ENCODE measurements around the gene CLPTM1. TPM values are rescaled to one million over a fixed set of nuclear protein-coding genes. Genes with fewer than 3 reads are reported as not detected.
A peak's percentile ranks its signal among the peaks of the same experiment; 100 is the strongest.

CLPTM1 gene
- total and polyA plus RNA-seq, 9 of the 15 experiments (the other 6 are each of a cell fraction or from before 2014, with no cell fraction given): 0.37 to 96.0 (median 27.5) TPM

DNA sequence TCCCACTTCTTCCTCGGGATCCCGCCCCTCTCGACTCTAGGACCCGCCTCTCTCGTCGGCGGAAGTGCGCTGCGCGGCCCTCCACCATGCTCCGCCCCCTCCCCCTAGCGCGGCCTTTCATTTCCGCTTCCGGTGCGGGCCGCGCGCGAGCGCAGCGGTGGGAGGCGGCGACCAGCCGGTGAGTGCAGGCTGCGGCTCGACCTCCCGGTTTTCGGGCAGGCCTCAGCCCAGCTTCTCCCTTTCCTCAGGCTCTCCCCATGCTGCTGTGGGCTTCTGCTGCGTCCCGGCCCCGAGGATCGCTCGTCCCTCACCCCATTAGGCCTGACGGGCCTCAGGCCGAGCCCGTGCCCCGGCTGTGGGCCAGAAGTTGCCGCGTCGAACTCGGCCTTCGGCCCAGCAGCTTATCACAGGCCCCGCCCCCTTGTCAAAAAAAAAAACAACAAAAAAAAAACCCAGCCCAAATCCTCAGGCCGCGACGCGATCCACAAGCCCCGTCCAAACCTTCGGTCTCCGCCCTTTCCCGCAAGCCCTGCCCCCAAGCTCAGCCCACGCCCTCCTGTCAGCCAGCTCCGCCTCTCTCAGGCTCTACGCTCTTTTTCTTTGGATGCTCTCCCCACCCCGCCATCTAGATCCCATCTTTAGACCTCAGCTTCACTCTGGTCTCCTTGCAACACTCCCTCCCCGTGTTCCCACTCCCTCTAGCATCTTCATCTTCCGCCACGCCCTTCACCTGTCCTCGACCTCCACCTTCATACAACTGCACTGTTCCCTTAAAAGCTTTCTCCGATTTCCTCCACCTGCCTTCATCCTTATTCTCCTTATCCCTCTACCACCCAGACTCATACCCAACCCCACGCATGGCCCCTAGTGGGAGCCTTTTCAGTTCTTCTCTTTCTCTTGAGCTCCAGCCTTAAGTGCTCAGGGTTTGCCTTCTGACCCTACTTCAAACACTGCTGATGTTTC, 84.0 kb downstream of the CLPTM1 start, which contains the start of gene CLASRP (continued):
- TF ChIP-seq, protein P1, sequence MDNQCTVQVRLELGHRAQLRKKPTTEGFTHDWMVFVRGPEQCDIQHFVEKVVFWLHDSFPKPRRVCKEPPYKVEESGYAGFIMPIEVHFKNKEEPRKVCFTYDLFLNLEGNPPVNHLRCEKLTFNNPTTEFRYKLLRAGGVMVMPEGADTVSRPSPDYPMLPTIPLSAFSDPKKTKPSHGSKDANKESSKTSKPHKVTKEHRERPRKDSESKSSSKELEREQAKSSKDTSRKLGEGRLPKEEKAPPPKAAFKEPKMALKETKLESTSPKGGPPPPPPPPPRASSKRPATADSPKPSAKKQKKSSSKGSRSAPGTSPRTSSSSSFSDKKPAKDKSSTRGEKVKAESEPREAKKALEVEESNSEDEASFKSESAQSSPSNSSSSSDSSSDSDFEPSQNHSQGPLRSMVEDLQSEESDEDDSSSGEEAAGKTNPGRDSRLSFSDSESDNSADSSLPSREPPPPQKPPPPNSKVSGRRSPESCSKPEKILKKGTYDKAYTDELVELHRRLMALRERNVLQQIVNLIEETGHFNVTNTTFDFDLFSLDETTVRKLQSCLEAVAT (IDR thresholded peaks at IDR 0.05): peak; percentile 13 to 19; a peak in 2 of 4 replicates
- TF ChIP-seq U2AF2 (optimal IDR thresholded peaks at IDR 0.05; ENCODE audit: low read depth, low read length) (no peak), BACH1 (tag; IDR thresholded peaks at IDR 0.05) (no peak), GABPB2 (CRISPR knock-in tag; conservative IDR thresholded peaks at IDR 0.05) (no peak), ZFP36 (IDR thresholded peaks at IDR 0.05; ENCODE audit: low read depth, low read length, partially characterized antibody) (no peak), SRF (CRISPR knock-in tag; IDR thresholded peaks at IDR 0.05) (no peak), YBX1 (IDR thresholded peaks at IDR 0.05) (no peak), CHD1 (IDR thresholded peaks at IDR 0.05; ENCODE audit: low read length) (peak; percentile 86), ZBTB7A (IDR thresholded peaks at IDR 0.05; ENCODE audit: borderline replicate concordance, control insufficient read depth, low read depth, low read length) (0 out of 2 replicates have a peak, but pooled peaks have one; percentile 17), CCAR2 (IDR thresholded peaks at IDR 0.05; ENCODE audit: low read depth, low read length) (no peak), CSDE1 (IDR thresholded peaks at IDR 0.05) (no peak), NELFE (IDR thresholded peaks at IDR 0.05; ENCODE audit: insufficient read depth, insufficient read length) (no peak), PTBP1 (IDR thresholded peaks at IDR 0.05; ENCODE audit: low read depth, low read length) (no peak), ZNF146 (CRISPR knock-in tag; IDR thresholded peaks at IDR 0.05; ENCODE audit: unreplicated experiment) (no peak), KDM5B (IDR thresholded peaks at IDR 0.05; ENCODE audit: insufficient replicate concordance, low read depth, low read length) (peak; percentile 88), WHSC1 (IDR thresholded peaks at IDR 0.05; ENCODE audit: low read length) (no peak), HNRNPUL1 (IDR thresholded peaks at IDR 0.05; ENCODE audit: low read length) (no peak), CHAMP1 (IDR thresholded peaks at IDR 0.05) (no peak)
- TF ChIP-seq, protein P2, sequence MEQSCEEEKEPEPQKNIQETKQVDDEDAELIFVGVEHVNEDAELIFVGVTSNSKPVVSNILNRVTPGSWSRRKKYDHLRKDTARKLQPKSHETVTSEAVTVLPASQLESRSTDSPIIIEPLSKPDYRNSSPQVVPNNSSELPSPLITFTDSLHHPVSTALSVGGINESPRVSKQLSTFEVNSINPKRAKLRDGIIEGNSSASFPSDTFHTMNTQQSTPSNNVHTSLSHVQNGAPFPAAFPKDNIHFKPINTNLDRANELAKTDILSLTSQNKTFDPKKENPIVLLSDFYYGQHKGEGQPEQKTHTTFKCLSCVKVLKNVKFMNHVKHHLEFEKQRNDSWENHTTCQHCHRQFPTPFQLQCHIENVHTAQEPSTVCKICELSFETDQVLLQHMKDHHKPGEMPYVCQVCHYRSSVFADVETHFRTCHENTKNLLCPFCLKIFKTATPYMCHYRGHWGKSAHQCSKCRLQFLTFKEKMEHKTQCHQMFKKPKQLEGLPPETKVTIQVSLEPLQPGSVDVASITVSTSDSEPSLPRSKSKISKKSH (CRISPR knock-in tag; IDR thresholded peaks at IDR 0.05): no peak

Measured in K562 (cell line).